Jurkat, Clone E6-1 (cell line): ENCODE measurements around the gene STOX2.
"Not testable (repeated sequence)": the region's sequence is repeated elsewhere in the genome, so short reads cannot be mapped to it uniquely, and the experiment has no call there.

Experiments used
- DNase-seq: peaks from one replicate; pipeline ENCODE4 v3.0.0-alpha.2; 2011; ENCODE audit warnings: low read depth, low spot score
- H3K4me3 ChIP-seq: 2 replicates; pipeline ENCODE4 v1.5.1; 2011; ENCODE audit warnings: mild to moderate bottlenecking, low read length, control low read depth, moderate library complexity

Gene STOX2

GRCh38 chr4:183924362-183925044 lies 19.4 kb downstream of the STOX2 start:
- H3K4me3 ChIP-seq, result no peak overlapping the region
- DNase-seq, result no peak

GRCh38 chr4:183926950-183927349 lies 21.8 kb downstream of the STOX2 start:
- H3K4me3 ChIP-seq, result no peak overlapping the region
- no peak for DNase-seq

- no peak for DNase-seq
- no peak overlapping the region for H3K4me3 ChIP-seq
Measured at GRCh38 chr4:183932576-183932975, 27.5 kb downstream of the STOX2 start.

- no peak overlapping the region for H3K4me3 ChIP-seq
Measured at GRCh38 chr4:183934761-183935160, 29.7 kb downstream of the STOX2 start.

GRCh38 chr4:183935355-183936005 lies 30.4 kb downstream of the STOX2 start:
- no peak for DNase-seq
- no peak overlapping the region for H3K4me3 ChIP-seq

More at GRCh38 chr4:183934761-183935160, 29.7 kb downstream of the STOX2 start:
- DNase-seq, result no peak

GRCh38 chr4:183936047-183936446 lies 30.9 kb downstream of the STOX2 start:
- DNase-seq, result no peak
- H3K4me3 ChIP-seq, result no peak overlapping the region

GRCh38 chr4:183936574-183937345 lies 31.7 kb downstream of the STOX2 start:
- no peak for DNase-seq
- H3K4me3 ChIP-seq, result no peak overlapping the region

GRCh38 chr4:183940864-183941263 lies 35.8 kb downstream of the STOX2 start:
- DNase-seq, result peak; percentile 66
- no peak overlapping the region for H3K4me3 ChIP-seq

GRCh38 chr4:183941964-183942363 lies 36.9 kb downstream of the STOX2 start:
- no peak overlapping the region for H3K4me3 ChIP-seq
- no peak for DNase-seq

- H3K4me3 ChIP-seq, result no peak overlapping the region
- no peak for DNase-seq
Measured at GRCh38 chr4:183945741-183946140, 40.6 kb downstream of the STOX2 start.

- H3K4me3 ChIP-seq, result no peak overlapping the region
- DNase-seq, result no peak
Measured at GRCh38 chr4:183950536-183950935, 45.4 kb downstream of the STOX2 start.

- not testable (repeated sequence) for DNase-seq, H3K4me3 ChIP-seq
Measured at GRCh38 chr4:183952652-183953051, 47.5 kb downstream of the STOX2 start.

- no peak for DNase-seq
- H3K4me3 ChIP-seq, result no peak overlapping the region
Measured at GRCh38 chr4:183959319-183960045, 54.4 kb downstream of the STOX2 start.

GRCh38 chr4:183960046-183960420 lies 54.9 kb downstream of the STOX2 start:
- H3K4me3 ChIP-seq, result no peak overlapping the region
- peak; percentile 37 for DNase-seq

GRCh38 chr4:183960962-183961541 lies 55.9 kb downstream of the STOX2 start:
- DNase-seq, result no peak
- no peak overlapping the region for H3K4me3 ChIP-seq

GRCh38 chr4:183961795-183962194 lies 56.7 kb downstream of the STOX2 start:
- DNase-seq, result peak; percentile 45
- H3K4me3 ChIP-seq, result no peak overlapping the region

- no peak for DNase-seq
- H3K4me3 ChIP-seq, result no peak overlapping the region
Measured at GRCh38 chr4:183962419-183962818, 57.3 kb downstream of the STOX2 start.

- peak; percentile 64 for DNase-seq
- H3K4me3 ChIP-seq, result no peak overlapping the region
Measured at GRCh38 chr4:183966371-183966770, 61.3 kb downstream of the STOX2 start.

GRCh38 chr4:183967266-183967665 lies 62.2 kb downstream of the STOX2 start:
- DNase-seq, result no peak
- H3K4me3 ChIP-seq, result no peak overlapping the region
